Activated T-cell treated with anti-CD3 and anti-CD28 coated beads, Interleukin-2, amount 50 U/mL, for 48 hours (primary cell): Measurements from ENCODE around the gene TMEM200B.
"Not testable (repeated sequence)": the region's sequence is repeated elsewhere in the genome, so short reads cannot be mapped to it uniquely, and the experiment has no call there.

ENCODE experiments used
- DNase-seq, 2 experiments: peaks; one replicate each; pipeline ENCODE4 v3.0.0-alpha.2; 2020

The TMEM200B gene

GRCh38 chr1:29105822-29106221 lies 17.9 kb downstream of the TMEM200B start:
- DNase-seq, result no peak

GRCh38 chr1:29100487-29100886 lies 23.2 kb downstream of the TMEM200B start:
- no peak for DNase-seq

- no peak for DNase-seq
Observed at GRCh38 chr1:29099286-29099685, 24.4 kb downstream of the TMEM200B start.

- DNase-seq, result no peak
Observed at GRCh38 chr1:29096231-29096886, 27.3 kb downstream of the TMEM200B start.

GRCh38 chr1:29094954-29095353 lies 28.7 kb downstream of the TMEM200B start:
- no peak for DNase-seq

DNA sequence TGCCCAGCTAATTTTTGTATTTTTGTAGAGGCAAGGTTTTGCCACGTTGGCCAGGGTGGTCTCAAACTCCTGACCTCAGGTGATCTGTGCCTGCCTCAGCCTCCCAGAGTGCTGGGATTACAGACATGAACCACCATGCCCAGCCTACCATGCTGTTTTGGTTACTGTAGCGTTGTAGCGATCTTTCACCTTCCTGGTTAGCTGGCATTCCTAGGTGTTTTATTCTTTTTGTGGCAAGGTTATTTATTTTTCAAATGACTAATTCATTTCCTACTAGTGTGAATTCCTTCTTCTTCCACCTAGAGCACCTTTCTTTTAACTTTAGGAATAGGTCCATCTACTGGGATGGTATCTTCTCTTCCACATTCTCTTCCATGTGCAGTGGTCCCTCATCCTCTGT lies 29.3 kb downstream of the TMEM200B start:
- no peak for DNase-seq

DNA sequence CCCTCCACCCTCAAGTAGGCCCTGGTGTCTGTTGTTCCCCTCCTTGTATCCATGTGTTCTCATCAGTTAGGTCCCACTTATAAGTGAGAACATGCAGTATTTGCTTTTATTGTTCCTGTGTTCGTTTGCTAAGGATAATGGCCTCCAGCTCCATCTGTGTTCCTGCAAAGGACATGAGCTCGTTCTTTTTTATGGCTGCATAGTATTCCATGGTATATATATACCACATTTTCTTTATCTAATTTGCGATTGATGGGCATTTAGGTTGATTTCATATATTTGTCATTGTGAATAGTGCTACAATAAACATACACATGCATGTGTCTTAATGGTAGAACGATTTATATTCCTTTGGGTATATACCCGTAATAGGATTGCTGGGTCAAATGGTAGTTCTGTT lies 31.0 kb downstream of the TMEM200B start:
- DNase-seq, result not testable (repeated sequence)

DNA sequence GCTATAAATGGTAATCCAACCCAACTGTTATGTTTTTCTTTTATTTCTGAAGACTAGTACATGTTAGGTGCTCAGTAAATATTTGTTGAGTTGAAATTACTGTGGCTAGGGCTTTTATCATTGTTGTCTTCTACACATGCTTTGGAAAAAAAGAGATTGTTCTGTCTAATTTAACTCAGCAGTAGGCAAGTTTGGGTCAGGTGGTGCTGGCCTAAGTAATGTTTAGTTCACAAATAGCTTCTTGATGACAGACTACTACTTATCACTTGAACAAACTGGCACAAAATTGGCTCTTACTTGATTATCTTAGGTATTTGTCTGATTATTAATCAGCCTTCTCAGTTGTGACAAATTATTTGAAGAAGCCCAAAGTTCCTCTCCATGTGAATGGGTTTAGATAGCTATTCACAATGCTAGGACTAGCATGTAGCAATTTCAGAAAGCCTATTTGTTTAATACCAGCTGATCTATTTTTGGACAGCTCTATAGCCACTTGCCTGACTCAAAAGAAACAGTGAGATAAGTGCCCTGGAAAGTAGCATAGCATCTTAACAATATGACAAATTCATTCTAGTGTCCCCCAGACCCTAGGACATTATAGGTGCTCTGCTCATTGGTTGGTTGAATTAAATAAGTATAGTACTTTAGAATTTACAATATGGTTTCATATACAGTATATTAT lies 32.6 kb downstream of the TMEM200B start:
- no peak for DNase-seq

- DNase-seq, result no peak
Observed at GRCh38 chr1:29084196-29084521, 39.5 kb downstream of the TMEM200B start.

DNA sequence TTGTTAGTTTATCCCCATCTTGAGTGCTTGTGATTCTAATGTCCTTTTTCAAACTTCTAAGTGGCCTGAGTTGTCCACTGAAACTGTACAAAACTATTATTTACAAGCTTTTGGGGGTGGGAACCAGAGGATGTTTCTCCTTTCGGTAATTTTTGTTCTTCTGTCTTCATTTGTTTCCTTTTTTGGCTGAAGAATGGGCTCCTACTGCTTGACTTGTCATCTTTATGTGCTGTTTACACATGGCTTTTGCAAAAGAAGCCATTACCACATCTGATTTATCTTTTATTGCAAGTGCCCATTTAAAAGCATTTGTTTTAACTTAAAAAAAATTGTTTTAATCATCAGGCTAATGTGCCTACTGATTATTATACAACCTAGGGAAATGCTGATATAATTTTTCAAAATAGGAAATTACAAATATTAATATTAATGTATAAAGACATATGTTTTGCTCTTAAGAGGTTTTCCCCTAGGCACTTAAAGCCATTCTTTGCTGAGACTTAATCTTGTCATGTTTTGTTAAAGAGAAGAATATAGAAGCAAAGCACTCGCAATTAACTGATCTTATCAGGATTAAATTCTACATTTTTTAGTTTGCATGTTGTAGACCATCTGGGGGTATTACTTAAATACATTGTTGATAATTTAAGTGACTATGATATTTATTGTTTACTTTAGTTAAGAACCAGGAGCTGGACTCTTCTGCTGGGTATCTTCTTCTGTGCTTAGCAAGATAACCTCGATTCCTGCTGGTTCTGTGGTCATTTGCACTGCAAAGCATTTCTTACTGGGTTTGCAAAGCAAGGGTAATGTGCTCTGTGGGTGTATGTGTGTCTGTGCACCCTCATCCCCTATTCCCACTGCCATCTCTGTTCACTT lies 40.1 kb downstream of the TMEM200B start:
- no peak for DNase-seq

GRCh38 chr1:29082519-29082918 lies 41.2 kb downstream of the TMEM200B start:
- DNase-seq, result no peak

DNA sequence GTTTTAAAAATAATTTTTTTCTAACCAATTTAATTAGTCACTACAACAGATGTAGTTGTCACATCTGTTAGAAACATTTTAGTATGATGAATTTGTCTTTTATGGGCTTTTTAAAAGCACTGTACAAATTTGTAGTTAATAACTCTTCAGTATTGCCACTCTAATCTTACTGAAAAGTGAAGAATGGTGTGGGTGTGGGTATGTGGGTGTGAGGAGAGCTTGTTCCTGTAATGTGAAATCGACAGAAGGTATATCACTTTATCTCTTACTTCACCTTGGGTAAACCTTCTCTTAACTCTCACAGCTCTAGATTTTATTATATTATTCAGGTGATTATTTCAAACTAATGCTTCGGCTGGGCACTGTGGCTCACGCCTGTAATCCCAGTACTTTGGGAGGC lies 42.5 kb downstream of the TMEM200B start:
- DNase-seq, result no peak

- not testable (repeated sequence) for DNase-seq
Observed at GRCh38 chr1:29079916-29080629, 43.6 kb downstream of the TMEM200B start.

DNA sequence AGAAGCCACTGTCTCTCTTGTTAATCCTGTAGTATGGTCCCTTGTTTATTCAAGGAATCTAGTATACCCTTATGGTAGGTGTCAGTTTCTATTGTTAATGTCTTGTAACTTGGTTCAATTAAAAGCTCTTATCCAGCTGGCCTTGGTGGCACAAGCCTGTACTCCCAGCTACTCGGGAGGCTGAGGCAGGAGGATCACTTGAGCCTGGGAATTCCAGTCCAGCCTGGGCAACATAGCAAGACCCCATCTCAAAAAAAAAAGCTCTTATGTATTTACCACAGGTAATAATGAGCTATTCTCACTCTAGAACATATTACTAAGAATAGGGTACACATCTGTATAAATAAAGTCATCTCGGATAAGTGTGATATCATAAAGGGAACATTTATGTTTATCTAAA lies 46.5 kb downstream of the TMEM200B start:
- DNase-seq, result no peak
